Lung (tissue), 13 donors: ENCODE data around the gene WDR45B. TPM values are rescaled to one million over a fixed set of nuclear protein-coding genes. Genes with fewer than 3 reads are reported as not detected.

Source experiments
- ATAC-seq: fragments of 200-7000 bp; cut with Tn5 transposase; one replicate; pipeline ENCODE4 v1.9.1; 2020; ENCODE audit warnings: moderate number of reproducible peaks; ENCODE audit not compliant: insufficient read depth, low FRiP score
- DNase-seq, 3 donors: peaks; one replicate each; pipeline ENCODE4 v3.0.0-alpha.2; 2013 to 2017
- H3K27ac ChIP-seq, 2 donors: one replicate each; pipeline ENCODE4 v1.5.1; 2013; ENCODE audit warnings: mild to moderate bottlenecking in 2 of 2, moderate library complexity in 2 of 2, control low read depth in 1 of 2, inconsistent platforms in 1 of 2, low read depth in 1 of 2, low read length in 1 of 2
- H3K27me3 ChIP-seq, 3 donors: one replicate each; pipeline ENCODE4 v1.5.1; 2013; ENCODE audit warnings: low read length in 2 of 3; ENCODE audit not compliant: control insufficient read depth in 3 of 3, insufficient read depth in 3 of 3
- H3K36me3 ChIP-seq, 4 donors: one replicate each; pipeline ENCODE4 v1.5.1; 2013; ENCODE audit warnings: low read length in 4 of 4, mild to moderate bottlenecking in 1 of 4, moderate library complexity in 1 of 4; ENCODE audit not compliant: control insufficient read depth in 4 of 4, insufficient read depth in 4 of 4
- H3K4me1 ChIP-seq, 5 donors: one replicate each; pipeline ENCODE4 v1.5.1; 2013; ENCODE audit warnings: low read length in 5 of 5, mild to moderate bottlenecking in 2 of 5, moderate library complexity in 1 of 5; ENCODE audit not compliant: control insufficient read depth in 5 of 5, insufficient read depth in 5 of 5
- H3K4me3 ChIP-seq: one replicate; pipeline ENCODE4 v1.5.1; 2013; ENCODE audit warnings: mild to moderate bottlenecking, control low read depth, moderate library complexity
- H3K9ac ChIP-seq, 2 donors: one replicate each; pipeline ENCODE4 v1.5.1; 2013; ENCODE audit warnings: low read length in 2 of 2, control low read depth in 1 of 2; ENCODE audit not compliant: insufficient read depth in 1 of 2
- H3K9me3 ChIP-seq, 4 donors: one replicate each; pipeline ENCODE4 v1.5.1; 2013; ENCODE audit warnings: low read length in 3 of 4, mild to moderate bottlenecking in 1 of 4, moderate library complexity in 1 of 4; ENCODE audit not compliant: control insufficient read depth in 4 of 4, insufficient read depth in 3 of 4
- WGBS, 2 donors: extraction: QIAGEN DNeasy Blood & Tissue Kit; methylation state at CpG; one replicate each; pipeline ENCODE4 v1.1.7; 2013; 5-methylcytosine and 5-hydroxymethylcytosine counted together
- polyA plus RNA-seq, 2 donors: library from polyadenylated mRNA; stranded (reverse); fragments of 200-250 nt; gene quantifications; one replicate each; pipeline ENCODE4 v1.2.1, GENCODE V29; 2013
- small RNA-seq: library from RNA; depleted of rRNA; stranded (forward); fragments of <200 nt; gene quantifications from one replicate; pipeline ENCODE3, GENCODE V24; 2014; ENCODE audit warnings: low replicate concordance
- total RNA-seq, 2 donors: library from RNA; depleted of rRNA in 1 of 2; stranded (reverse); fragments of >200 nt in 1 of 2; gene quantifications; one replicate each; pipeline ENCODE4 v1.2.1, GENCODE V29; 2014 to 2021
- TF ChIP-seq, protein P1 (sequence below): IDR thresholded peaks from 2 replicates; pipeline ENCODE4 v1.5.1; 2012; ENCODE audit warnings: mild to moderate bottlenecking; ENCODE audit errors: control extremely low read depth, extremely low read depth
- donor health status: control.
- donor health status: control.
- donor health status: Bipolar disorder and iron deficiency.
- donor health status: healthy.
- donor health status: DM: yes; HTN: yes; CAD: no.

Gene WDR45B
- total and polyA plus RNA-seq, 4 donors, result 39.6 to 92.8 (median 65.0) TPM

GRCh38 chr17:82565551-82565950 is 82.7 kb downstream of the WDR45B start:
- H3K9me3 ChIP-seq, result no peaks in the 10 kb centered on the region
- no peaks in the 10 kb centered on the region for H3K27me3 ChIP-seq
- TF ChIP-seq, protein P1, sequence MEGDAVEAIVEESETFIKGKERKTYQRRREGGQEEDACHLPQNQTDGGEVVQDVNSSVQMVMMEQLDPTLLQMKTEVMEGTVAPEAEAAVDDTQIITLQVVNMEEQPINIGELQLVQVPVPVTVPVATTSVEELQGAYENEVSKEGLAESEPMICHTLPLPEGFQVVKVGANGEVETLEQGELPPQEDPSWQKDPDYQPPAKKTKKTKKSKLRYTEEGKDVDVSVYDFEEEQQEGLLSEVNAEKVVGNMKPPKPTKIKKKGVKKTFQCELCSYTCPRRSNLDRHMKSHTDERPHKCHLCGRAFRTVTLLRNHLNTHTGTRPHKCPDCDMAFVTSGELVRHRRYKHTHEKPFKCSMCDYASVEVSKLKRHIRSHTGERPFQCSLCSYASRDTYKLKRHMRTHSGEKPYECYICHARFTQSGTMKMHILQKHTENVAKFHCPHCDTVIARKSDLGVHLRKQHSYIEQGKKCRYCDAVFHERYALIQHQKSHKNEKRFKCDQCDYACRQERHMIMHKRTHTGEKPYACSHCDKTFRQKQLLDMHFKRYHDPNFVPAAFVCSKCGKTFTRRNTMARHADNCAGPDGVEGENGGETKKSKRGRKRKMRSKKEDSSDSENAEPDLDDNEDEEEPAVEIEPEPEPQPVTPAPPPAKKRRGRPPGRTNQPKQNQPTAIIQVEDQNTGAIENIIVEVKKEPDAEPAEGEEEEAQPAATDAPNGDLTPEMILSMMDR, result no peak
- H3K27ac ChIP-seq, result no peak overlapping the region
- H3K4me3 ChIP-seq, result no peak overlapping the region
- DNase-seq (peak in 1 of 3 donors; percentile 57), ATAC-seq (no peak)
- H3K9ac ChIP-seq, result no peak overlapping the region
- H3K36me3 ChIP-seq, result peaks cover 12 to 22% (median 18%) of the 10 kb centered on the region in 4 donors
- 37 to 43% methylated on average over 1 of the region's 1 CpG for WGBS, 2 donors
- peaks cover 0 to 15% (median 3%) of the 10 kb centered on the region in 5 donors for H3K4me1 ChIP-seq

Small RNA genes lying within 50 kb of the gene (small RNA-seq; reads per million reads assigned to genes)
- gene MIR4525, result not detected

Other genes with a start within 250 kb of the WDR45B start
- 10 to 100 TPM; 36.9 to 37.8 TPM for gene HEXD, start 230.1 kb downstream of the WDR45B start, total RNA-seq
- gene HEXD, start 230.1 kb downstream of the WDR45B start, polyA plus RNA-seq, result 10 to 100 TPM; 28.4 to 57.3 TPM
- 10 to 100 TPM; 20.6 to 41.6 TPM for gene OGFOD3, start 229.9 kb downstream of the WDR45B start, total RNA-seq
- 10 to 100 TPM; 28.2 to 31.4 TPM for gene OGFOD3, start 229.9 kb downstream of the WDR45B start, polyA plus RNA-seq
- gene CYBC1, start 197.7 kb downstream of the WDR45B start, total RNA-seq, result 100 to 1,000 TPM in 1 of 2 donors, 10 to 100 TPM in 1; 76.4 to 108 TPM
- 100 to 1,000 TPM in 1 of 2 donors, 10 to 100 TPM in 1; 37.4 to 144 TPM for gene CYBC1, start 197.7 kb downstream of the WDR45B start, polyA plus RNA-seq
- gene NARF, start 189.7 kb downstream of the WDR45B start, total RNA-seq, result 10 to 100 TPM; 57.7 to 60.1 TPM
- gene NARF, start 189.7 kb downstream of the WDR45B start, polyA plus RNA-seq, result 10 to 100 TPM; 54.7 to 59.8 TPM
- 10 to 100 TPM; 40.4 to 59.8 TPM for gene FOXK2, start 128.7 kb downstream of the WDR45B start, total RNA-seq
- gene FOXK2, start 128.7 kb downstream of the WDR45B start, polyA plus RNA-seq, result 10 to 100 TPM; 23.4 to 26.4 TPM
- 10 to 100 TPM; 10.3 to 12.2 TPM for gene RAB40B, start 50.3 kb upstream of the WDR45B start, total RNA-seq
- 1 to 10 TPM; 4.9 to 7.8 TPM for gene RAB40B, start 50.3 kb upstream of the WDR45B start, polyA plus RNA-seq
- gene FN3KRP, start 68.3 kb upstream of the WDR45B start, total RNA-seq, result 10 to 100 TPM; 22.8 to 27.6 TPM
- gene FN3KRP, start 68.3 kb upstream of the WDR45B start, polyA plus RNA-seq, result 10 to 100 TPM; 17.3 to 24.4 TPM
- 10 to 100 TPM; 16.1 to 21.0 TPM for gene FN3K, start 87.2 kb upstream of the WDR45B start, total RNA-seq
- gene FN3K, start 87.2 kb upstream of the WDR45B start, polyA plus RNA-seq, result 10 to 100 TPM in 1 of 2 donors, 1 to 10 TPM in 1; 5.0 to 16.6 TPM
- 100 to 1,000 TPM in 1 of 2 donors, 10 to 100 TPM in 1; 82.3 to 119 TPM for gene TBCD, start 103.6 kb upstream of the WDR45B start, total RNA-seq
- 10 to 100 TPM; 57.6 to 98.4 TPM for gene TBCD, start 103.6 kb upstream of the WDR45B start, polyA plus RNA-seq
- gene ZNF750, start 191.6 kb upstream of the WDR45B start, total RNA-seq, result 1 to 10 TPM; 1.5 to 4.4 TPM
- 1 to 10 TPM; 1.3 to 2.2 TPM for gene ZNF750, start 191.6 kb upstream of the WDR45B start, polyA plus RNA-seq